Keratinocyte (primary cell): ENCODE data around the gene KRT71.

Experiments
- EZH2 ChIP-seq: IDR thresholded peaks from one replicate; pipeline ENCODE4 v1.6.1; 2012; ENCODE audit warnings: inconsistent platforms, mild to moderate bottlenecking, low read length, moderate library complexity
- TF ChIP-seq, protein P1 (sequence below), 3 experiments: IDR thresholded peaks in 1 of 3; conservative IDR thresholded peaks in 1 of 3; optimal IDR thresholded peaks in 1 of 3; 2 replicates in 2 of 3; 3 replicates in 1 of 3; pipeline versions ENCODE3 to v1.5.1; 2011; ENCODE audit warnings: low read length in 3 of 3, mild to moderate bottlenecking in 3 of 3, moderate library complexity in 2 of 3, control low read depth in 1 of 3, inconsistent platforms in 1 of 3; ENCODE audit not compliant: insufficient read depth in 2 of 3; ENCODE audit errors: extremely low read depth in 1 of 3

DNA sequence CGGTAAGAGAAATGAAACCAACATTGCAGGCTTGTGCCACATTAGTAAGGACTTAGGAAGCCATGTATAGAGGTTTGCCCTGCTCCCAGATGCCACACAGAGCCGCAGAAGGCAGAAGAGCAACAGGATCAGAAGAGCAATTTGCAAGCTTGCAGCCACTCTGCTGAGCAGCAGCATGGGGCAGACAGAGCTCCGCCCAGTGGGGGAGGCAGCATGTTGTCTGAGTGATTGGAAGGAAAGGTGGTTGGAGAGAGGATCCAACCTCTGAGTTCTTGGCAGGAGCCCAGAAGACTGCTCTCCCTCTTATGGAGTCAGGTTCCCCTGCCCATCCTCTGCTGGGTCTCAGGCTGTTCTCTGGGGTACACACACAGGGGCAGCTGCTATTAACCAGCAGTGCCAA lies 57.6 kb downstream of the KRT71 start:
- TF ChIP-seq, protein P1, sequence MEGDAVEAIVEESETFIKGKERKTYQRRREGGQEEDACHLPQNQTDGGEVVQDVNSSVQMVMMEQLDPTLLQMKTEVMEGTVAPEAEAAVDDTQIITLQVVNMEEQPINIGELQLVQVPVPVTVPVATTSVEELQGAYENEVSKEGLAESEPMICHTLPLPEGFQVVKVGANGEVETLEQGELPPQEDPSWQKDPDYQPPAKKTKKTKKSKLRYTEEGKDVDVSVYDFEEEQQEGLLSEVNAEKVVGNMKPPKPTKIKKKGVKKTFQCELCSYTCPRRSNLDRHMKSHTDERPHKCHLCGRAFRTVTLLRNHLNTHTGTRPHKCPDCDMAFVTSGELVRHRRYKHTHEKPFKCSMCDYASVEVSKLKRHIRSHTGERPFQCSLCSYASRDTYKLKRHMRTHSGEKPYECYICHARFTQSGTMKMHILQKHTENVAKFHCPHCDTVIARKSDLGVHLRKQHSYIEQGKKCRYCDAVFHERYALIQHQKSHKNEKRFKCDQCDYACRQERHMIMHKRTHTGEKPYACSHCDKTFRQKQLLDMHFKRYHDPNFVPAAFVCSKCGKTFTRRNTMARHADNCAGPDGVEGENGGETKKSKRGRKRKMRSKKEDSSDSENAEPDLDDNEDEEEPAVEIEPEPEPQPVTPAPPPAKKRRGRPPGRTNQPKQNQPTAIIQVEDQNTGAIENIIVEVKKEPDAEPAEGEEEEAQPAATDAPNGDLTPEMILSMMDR (optimal IDR thresholded peaks at IDR 0.05 in 1 of 3, IDR thresholded peaks at IDR 0.05 in 1 of 3, conservative IDR thresholded peaks at IDR 0.05 in 1 of 3; ENCODE audit: extremely low read depth in 1 of 3, insufficient read depth in 2 of 3, low read length in 3 of 3), result peak in 2 of 3 experiments; percentile 8 to 34
- no peak for TF ChIP-seq EZH2
